ENCODE data around the gene PAAF1. TPM values are rescaled to one million over a fixed set of nuclear protein-coding genes. Genes with fewer than 3 reads are reported as not detected.

Gene PAAF1
- total RNA-seq = 10 to 100 TPM in 2 of 4 donors, 1 to 10 TPM in 1, under 1 TPM in 1; 0.37 to 10.5 (median 6.4) TPM

GRCh38 chr11:73876424-73877310, at the start of gene PAAF1, which contains the start of gene COA4:
TSS of gene PAAF1 (plus strand) at chr11:73876999. CDS start at chr11:73877022, 23 bp downstream.
TSS of gene COA4 (minus strand) at chr11:73876846. CDS start at chr11:73873378, 3,468 bp downstream.
- intact Hi-C loops (cut with DNase I; ENCODE audit: low total_unique reads) (no loop called here), in situ Hi-C loops (cut with MboI; ENCODE audit: low pct_ligation_motif_present in 1 of 4, low pct_unique_long_range_greater_than_20kb in 1 of 4, low sequenced_read_pairs in 3 of 4) (no loop called here)
- 0% methylated on average over 39 of the region's 57 CpGs; no CpG with 5 or more reads in 1 of the 2 donors for WGBS, 2 donors (ENCODE audit: low coverage in 1 of 2)

GRCh38 chr11:73830261-73830660, 46.5 kb upstream of the PAAF1 start:
- 65% methylated on average over 1 of the region's 1 CpG; no CpG with 5 or more reads in 1 of the 2 donors for WGBS, 2 donors (ENCODE audit: low coverage in 1 of 2)
- peaks cover 0 to 50% (median 7%) of the 10 kb centered on the region in 4 donors for H3K36me3 ChIP-seq
- no peaks in the 10 kb centered on the region for H3K4me1 ChIP-seq
- intact Hi-C loops (cut with DNase I; ENCODE audit: low total_unique reads) (no loop called here), in situ Hi-C loops (cut with MboI; ENCODE audit: low pct_ligation_motif_present in 1 of 4, low pct_unique_long_range_greater_than_20kb in 1 of 4, low sequenced_read_pairs in 3 of 4) (no loop called here)
- H3K4me3 ChIP-seq = no peak overlapping the region
- no peak for TF ChIP-seq EP300 (IDR thresholded peaks at IDR 0.05; ENCODE audit: low read depth)
- TF ChIP-seq POLR2AphosphoS5 (IDR thresholded peaks at IDR 0.05) = no peak
- TF ChIP-seq CTCF (IDR thresholded peaks at IDR 0.05) = no peak
- TF ChIP-seq POLR2A (IDR thresholded peaks at IDR 0.05) = no peak
- H3K27me3 ChIP-seq = no peaks in the 10 kb centered on the region
- no peak overlapping the region for H3K27ac ChIP-seq
- no peaks in the 10 kb centered on the region for H3K9me3 ChIP-seq
- no peak for DNase-seq

More at GRCh38 chr11:73876424-73877310, at the start of gene PAAF1, which contains the start of gene COA4:
- DNase-seq = peak; percentile 96
- TF ChIP-seq EP300 (IDR thresholded peaks at IDR 0.05; ENCODE audit: low read depth) (no peak), CTCF (IDR thresholded peaks at IDR 0.05) (peak in 2 of 5 experiments; percentile 0 to 24), POLR2A (IDR thresholded peaks at IDR 0.05) (peak; percentile 73), POLR2AphosphoS5 (IDR thresholded peaks at IDR 0.05) (peak; percentile 72 to 88 (median 77))
- H3K4me3 ChIP-seq = peak within 1 kb of the TSS; percentile 67 to 86 (median 78)
- H3K27ac ChIP-seq = peak within 1 kb of the TSS; percentile 84 to 94 (median 88)
- peaks cover 0 to 14% (median 4%) of the 10 kb centered on the region in 4 donors for H3K36me3 ChIP-seq
- H3K4me1 ChIP-seq = peaks cover 13 to 28% (median 18%) of the 10 kb centered on the region in 4 donors
- no peaks in the 10 kb centered on the region for H3K9me3 ChIP-seq
- H3K27me3 ChIP-seq = no peaks in the 10 kb centered on the region

GRCh38 chr11:73833067-73833466, 43.7 kb upstream of the PAAF1 start:
- TF ChIP-seq EP300 (IDR thresholded peaks at IDR 0.05; ENCODE audit: low read depth) = no peak
- no peak for TF ChIP-seq POLR2AphosphoS5 (IDR thresholded peaks at IDR 0.05)
- TF ChIP-seq POLR2A (IDR thresholded peaks at IDR 0.05) = no peak
- TF ChIP-seq CTCF (IDR thresholded peaks at IDR 0.05) = no peak
- intact Hi-C loops (cut with DNase I; ENCODE audit: low total_unique reads) = no loop called here
- 86% methylated on average over 2 of the region's 2 CpGs; no CpG with 5 or more reads in 1 of the 2 donors for WGBS, 2 donors (ENCODE audit: low coverage in 1 of 2)

GRCh38 chr11:73838443-73839122, 38.2 kb upstream of the PAAF1 start:
- H3K4me1 ChIP-seq = peaks cover 0 to 5% (median 0%) of the 10 kb centered on the region in 4 donors
- no peak for DNase-seq
- WGBS, 2 donors (ENCODE audit: low coverage in 1 of 2) = 78 to 81% methylated on average over 1 to 3 of the region's 3 CpGs
- TF ChIP-seq POLR2A (IDR thresholded peaks at IDR 0.05) (no peak), EP300 (IDR thresholded peaks at IDR 0.05; ENCODE audit: low read depth) (no peak), CTCF (IDR thresholded peaks at IDR 0.05) (no peak), POLR2AphosphoS5 (IDR thresholded peaks at IDR 0.05) (no peak)
- no peak overlapping the region for H3K27ac ChIP-seq
- H3K27me3 ChIP-seq = no peaks in the 10 kb centered on the region
- no peak overlapping the region for H3K4me3 ChIP-seq
- intact Hi-C loops (cut with DNase I; ENCODE audit: low total_unique reads) (no loop called here), in situ Hi-C loops (cut with MboI; ENCODE audit: low pct_ligation_motif_present in 1 of 4, low pct_unique_long_range_greater_than_20kb in 1 of 4, low sequenced_read_pairs in 3 of 4) (no loop called here)
- no peaks in the 10 kb centered on the region for H3K9me3 ChIP-seq
- H3K36me3 ChIP-seq = peaks cover 0 to 18% (median 7%) of the 10 kb centered on the region in 4 donors

More at GRCh38 chr11:73833067-73833466, 43.7 kb upstream of the PAAF1 start:
- Histone ChIP-seq H3K4me3 (no peak overlapping the region), H3K4me1 (no peaks in the 10 kb centered on the region), H3K9me3 (no peaks in the 10 kb centered on the region), H3K36me3 (peaks cover 0 to 27% (median 2%) of the 10 kb centered on the region in 4 donors), H3K27ac (no peak overlapping the region), H3K27me3 (no peaks in the 10 kb centered on the region)
- in situ Hi-C loops (cut with MboI; ENCODE audit: low pct_ligation_motif_present in 1 of 4, low pct_unique_long_range_greater_than_20kb in 1 of 4, low sequenced_read_pairs in 3 of 4) = no loop called here
- no peak for DNase-seq

Data from transverse colon (tissue), 4 donors.